ENCODE measurements around the gene PITPNM3.

Gene PITPNM3

GRCh38 chr17:6408276-6408675 lies 148.1 kb downstream of the PITPNM3 start:
- DNase-seq (ENCODE audit: low read depth in 2 of 2) = no peak

GRCh38 chr17:6402258-6402657 lies 154.1 kb downstream of the PITPNM3 start:
- DNase-seq (ENCODE audit: low read depth in 2 of 2) = no peak

Measured in stimulated activated CD8-positive, alpha-beta memory T cell treated with anti-CD3 and anti-CD28 coated beads, Interleukin-15, amount 100 ng/mL, for 48 hours (primary cell).